Endodermal cell (in vitro differentiated cells): Measurements from ENCODE around the gene PRPF6. TPM values are rescaled to one million over a fixed set of nuclear protein-coding genes. Genes with fewer than 3 reads are reported as not detected.
"Not testable (repeated sequence)": the region's sequence is repeated elsewhere in the genome, so short reads cannot be mapped to it uniquely, and the experiment has no call there.

Source experiments
- DNase-seq: peaks from one replicate; pipeline ENCODE4 v3.0.0-alpha.2; 2017
- H3K27ac ChIP-seq: 2 replicates; pipeline ENCODE4 v1.5.1; 2013; ENCODE audit warnings: mild to moderate bottlenecking, low read depth, low read length, moderate library complexity
- H3K27me3 ChIP-seq: 2 replicates; pipeline ENCODE4 v1.6.1; 2013; ENCODE audit warnings: mild to moderate bottlenecking, low read length, moderate library complexity; ENCODE audit not compliant: insufficient read depth, control insufficient read depth, poor library complexity, severe bottlenecking
- H3K36me3 ChIP-seq: 2 replicates; pipeline ENCODE4 v1.7.0; 2013; ENCODE audit warnings: mild to moderate bottlenecking, low read length, moderate library complexity; ENCODE audit not compliant: control insufficient read depth, insufficient read depth
- H3K4me1 ChIP-seq: one replicate; pipeline ENCODE4 v1.7.0; 2013; ENCODE audit warnings: low read length; ENCODE audit not compliant: control insufficient read depth, insufficient read depth
- H3K4me3 ChIP-seq: 2 replicates; pipeline ENCODE4 v1.5.1; 2013; ENCODE audit warnings: mild to moderate bottlenecking, low read length, moderate library complexity
- H3K9ac ChIP-seq: 2 replicates; pipeline ENCODE4 v1.6.1; 2013; ENCODE audit warnings: mild to moderate bottlenecking, low read length, moderate library complexity; ENCODE audit not compliant: poor library complexity, severe bottlenecking; ENCODE audit errors: extremely low read depth
- H3K9me3 ChIP-seq: 2 replicates; pipeline ENCODE4 v1.6.1; 2013; ENCODE audit warnings: mild to moderate bottlenecking, low read length, moderate library complexity; ENCODE audit not compliant: control insufficient read depth
- H3K27ac Mint-ChIP-seq: 2 replicates; pipeline ENCODE4 v1.8.0; 2020; ENCODE audit warnings: mixed read lengths
- H3K27me3 Mint-ChIP-seq: 2 replicates; pipeline ENCODE4 v1.8.0; 2021; ENCODE audit warnings: mild to moderate bottlenecking, mixed read lengths; ENCODE audit not compliant: insufficient read depth
- H3K36me3 Mint-ChIP-seq: 2 replicates; pipeline ENCODE4 v1.8.0; 2020; ENCODE audit warnings: low read depth, mixed read lengths
- H3K4me1 Mint-ChIP-seq: 2 replicates; pipeline ENCODE4 v1.8.0; 2020; ENCODE audit warnings: mixed read lengths
- H3K4me3 Mint-ChIP-seq: 2 replicates; pipeline ENCODE4 v1.8.0; 2020; ENCODE audit warnings: mild to moderate bottlenecking, moderate library complexity, mixed read lengths
- H3K9me3 Mint-ChIP-seq: 2 replicates; pipeline ENCODE4 v1.8.0; 2020; ENCODE audit warnings: mild to moderate bottlenecking, mixed read lengths
- CTCF ChIP-seq: fragments of 200-600 bp; sonication (generic); conservative IDR thresholded peaks from 2 replicates; pipeline ENCODE4 v1.5.0; 2021; ENCODE audit warnings: antibody characterized with exemption, mild to moderate bottlenecking
- WGBS, 2 experiments: methylation state at CpG; one replicate each; pipeline versions ENCODE4 v1.1.5 to v1.1.7; 2013; ENCODE audit warnings: missing lambda C conversion rate in 2 of 2, mixed read lengths in 1 of 2; ENCODE audit not compliant: insufficient coverage in 1 of 2, insufficient read length in 1 of 2; 5-methylcytosine and 5-hydroxymethylcytosine counted together
- total RNA-seq, 2 donors: library from RNA; stranded (reverse); fragmentation: NEBNext Ultra II Directional in 1 of 2; extraction: Animal tissue kit (Norgen Biotek cat#: 25700) in 1 of 2; gene quantifications; 2 replicates in 1 of 2; 3 replicates in 1 of 2; pipeline ENCODE4 v1.2.1, GENCODE V29; 2021

PRPF6 gene
- total RNA-seq, 2 donors from 2014 or later, result 73.3 to 73.9 TPM

DNA sequence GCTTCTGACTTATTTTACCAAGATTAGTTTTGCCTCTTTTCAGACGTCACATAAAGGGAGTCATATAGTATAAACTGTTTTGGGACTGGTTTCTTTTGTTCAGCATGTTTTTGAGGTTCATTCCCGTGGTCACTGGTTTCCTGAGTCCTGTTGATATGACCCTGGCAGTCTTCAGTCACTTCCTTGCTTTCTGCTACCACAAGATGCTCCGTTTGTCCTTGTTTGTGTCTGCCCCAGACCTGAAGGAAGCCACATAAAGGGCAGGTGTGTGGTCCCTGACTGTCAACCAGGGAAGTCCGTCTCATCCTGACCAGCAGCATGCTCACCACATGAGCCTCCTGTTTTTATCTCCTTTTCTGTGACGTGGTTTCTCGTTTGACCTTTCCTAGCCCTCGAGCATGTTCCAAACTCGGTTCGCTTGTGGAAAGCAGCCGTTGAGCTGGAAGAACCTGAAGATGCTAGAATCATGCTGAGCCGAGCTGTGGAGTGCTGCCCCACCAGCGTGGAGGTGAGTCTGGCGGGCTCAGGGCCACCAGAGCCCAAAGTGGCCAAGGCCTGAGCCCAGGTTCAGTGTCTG lies 29.0 kb downstream of the PRPF6 start:
- Histone ChIP-seq H3K4me3 (no peak overlapping the region), H3K36me3 (peaks cover 72% of the 10 kb centered on the region), H3K27ac (no peak overlapping the region), H3K27me3 (no peaks in the 10 kb centered on the region), H3K4me1 (no peaks in the 10 kb centered on the region), H3K9me3 (peaks cover 14% of the 10 kb centered on the region), H3K9ac (no peak overlapping the region)
- 90 to 94% methylated on average over 10 to 13 of the region's 13 CpGs for WGBS, 2 experiments
- peaks cover 11% of the 10 kb centered on the region for H3K9me3 Mint-ChIP-seq
- H3K4me3 Mint-ChIP-seq, result no peak overlapping the region
- TF ChIP-seq CTCF, result no peak
- no peak overlapping the region for H3K27ac Mint-ChIP-seq
- peaks cover 75% of the 10 kb centered on the region for H3K36me3 Mint-ChIP-seq
- no peaks in the 10 kb centered on the region for H3K4me1 Mint-ChIP-seq
- no peak for DNase-seq
- no peaks in the 10 kb centered on the region for H3K27me3 Mint-ChIP-seq

- Histone ChIP-seq H3K36me3 (peaks cover 72% of the 10 kb centered on the region), H3K9ac (no peak overlapping the region), H3K27ac (no peak overlapping the region), H3K9me3 (peaks cover 14% of the 10 kb centered on the region), H3K4me1 (no peaks in the 10 kb centered on the region), H3K4me3 (no peak overlapping the region), H3K27me3 (no peaks in the 10 kb centered on the region)
- Mint-ChIP-seq H3K36me3 (peaks cover 76% of the 10 kb centered on the region), H3K9me3 (peaks cover 11% of the 10 kb centered on the region), H3K27ac (no peak overlapping the region), H3K4me3 (no peak overlapping the region), H3K4me1 (no peaks in the 10 kb centered on the region), H3K27me3 (no peaks in the 10 kb centered on the region)
- WGBS, 2 experiments, result 91 to 96% methylated on average over 8 of the region's 8 CpGs
- no peak for DNase-seq
- no peak for TF ChIP-seq CTCF
Measured at GRCh38 chr20:64010711-64011237, 29.8 kb downstream of the PRPF6 start.

GRCh38 chr20:64011366-64011779 lies 30.4 kb downstream of the PRPF6 start:
- Histone ChIP-seq H3K4me3 (no peak overlapping the region), H3K9me3 (peaks cover 17% of the 10 kb centered on the region), H3K27ac (no peak overlapping the region), H3K36me3 (peaks cover 74% of the 10 kb centered on the region), H3K4me1 (no peaks in the 10 kb centered on the region), H3K27me3 (no peaks in the 10 kb centered on the region), H3K9ac (no peak overlapping the region)
- Mint-ChIP-seq H3K4me1 (no peaks in the 10 kb centered on the region), H3K4me3 (no peak overlapping the region), H3K9me3 (peaks cover 11% of the 10 kb centered on the region), H3K27ac (no peak overlapping the region), H3K27me3 (no peaks in the 10 kb centered on the region), H3K36me3 (peaks cover 74% of the 10 kb centered on the region)
- DNase-seq, result no peak
- TF ChIP-seq CTCF, result no peak
- WGBS, 2 experiments, result 92 to 96% methylated on average over 13 to 16 of the region's 16 CpGs

DNA sequence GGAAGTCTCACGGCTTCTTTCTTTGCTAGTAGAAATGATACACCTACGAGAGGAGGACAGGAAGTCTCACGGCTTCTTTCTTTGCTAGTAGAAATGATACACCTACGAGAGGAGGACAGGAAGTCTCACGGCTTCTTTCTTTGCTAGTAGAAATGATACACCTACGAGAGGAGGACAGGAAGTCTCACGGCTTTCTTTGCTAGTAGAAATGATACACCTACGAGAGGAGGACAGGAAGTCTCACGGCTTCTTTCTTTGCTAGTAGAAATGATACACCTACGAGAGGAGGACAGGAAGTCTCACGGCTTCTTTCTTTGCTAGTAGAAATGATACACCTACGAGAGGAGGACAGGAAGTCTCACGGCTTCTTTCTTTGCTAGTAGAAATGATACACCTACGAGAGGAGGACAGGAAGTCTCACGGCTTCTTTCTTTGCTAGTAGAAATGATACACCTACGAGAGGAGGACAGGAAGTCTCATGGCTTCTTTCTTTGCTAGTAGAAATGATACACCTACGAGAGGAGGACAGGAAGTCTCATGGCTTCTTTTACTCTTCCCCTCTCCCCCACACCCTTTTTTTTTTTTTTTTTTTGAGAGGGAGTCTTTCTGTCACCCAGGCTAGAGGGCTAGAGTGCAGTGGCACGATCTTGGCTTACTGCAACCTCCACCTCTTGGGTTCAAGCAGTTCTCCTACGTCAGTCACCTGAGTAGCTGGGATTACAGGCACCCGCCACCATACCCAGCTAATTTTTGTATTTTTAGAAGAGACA lies 31.6 kb downstream of the PRPF6 start:
- peaks cover 70% of the 10 kb centered on the region for H3K36me3 Mint-ChIP-seq
- H3K27me3 ChIP-seq, H3K4me3 Mint-ChIP-seq, H3K9ac ChIP-seq, H3K4me1 Mint-ChIP-seq, H3K27ac ChIP-seq, H3K27me3 Mint-ChIP-seq, H3K4me1 ChIP-seq, H3K27ac Mint-ChIP-seq, H3K4me3 ChIP-seq, DNase-seq: not testable (repeated sequence)
- Histone ChIP-seq H3K9me3 (peaks cover 21% of the 10 kb centered on the region), H3K36me3 (peaks cover 73% of the 10 kb centered on the region)
- WGBS, 2 experiments, result 95 to 100% methylated on average over 1 to 3 of the region's 20 CpGs
- H3K9me3 Mint-ChIP-seq, result peaks cover 11% of the 10 kb centered on the region
